BLaER1 treated with 17β-estradiol and CSF1 and Interleukin-3, amounts not matched to agents 10 nM and 100 nM (cell line): ENCODE measurements around the gene JADE2.

Source experiments
- H3K27ac ChIP-seq, 11 experiments: shearing (Covaris generic); formaldehyde crosslinking; 2 replicates each; pipeline ENCODE4 v1.8.1; 2022
- H3K27me3 ChIP-seq, 11 experiments: shearing (Covaris generic); formaldehyde crosslinking; 2 replicates each; pipeline ENCODE4 v1.8.1; 2022
- H3K36me3 ChIP-seq, 11 experiments: shearing (Covaris generic); formaldehyde crosslinking; 2 replicates each; pipeline ENCODE4 v1.8.1; 2022
- H3K4me1 ChIP-seq, 10 experiments: shearing (Covaris generic); formaldehyde crosslinking; 2 replicates each; pipeline ENCODE4 v1.8.1; 2022
- H3K4me2 ChIP-seq, 11 experiments: shearing (Covaris generic); formaldehyde crosslinking; 2 replicates each; pipeline ENCODE4 v1.8.1; 2022
- H3K4me3 ChIP-seq, 10 experiments: shearing (Covaris generic); formaldehyde crosslinking; 2 replicates each; pipeline ENCODE4 v1.8.1; 2022
- H3K9ac ChIP-seq, 11 experiments: shearing (Covaris generic); formaldehyde crosslinking; 2 replicates each; pipeline ENCODE4 v1.8.1; 2022
- H3K9me3 ChIP-seq, 11 experiments: shearing (Covaris generic); formaldehyde crosslinking; replicated peaks in 1 of 11; 2 replicates each; pipeline ENCODE4 v1.8.1; 2022
- H4K20me1 ChIP-seq, 11 experiments: shearing (Covaris generic); formaldehyde crosslinking; 2 replicates each; pipeline ENCODE4 v1.8.1; 2022
- Cebpa-rat ChIP-seq, 11 experiments: shearing (Covaris generic); IDR thresholded peaks; 2 replicates each; pipeline ENCODE4 v1.8.1; 2022

Gene JADE2

DNA sequence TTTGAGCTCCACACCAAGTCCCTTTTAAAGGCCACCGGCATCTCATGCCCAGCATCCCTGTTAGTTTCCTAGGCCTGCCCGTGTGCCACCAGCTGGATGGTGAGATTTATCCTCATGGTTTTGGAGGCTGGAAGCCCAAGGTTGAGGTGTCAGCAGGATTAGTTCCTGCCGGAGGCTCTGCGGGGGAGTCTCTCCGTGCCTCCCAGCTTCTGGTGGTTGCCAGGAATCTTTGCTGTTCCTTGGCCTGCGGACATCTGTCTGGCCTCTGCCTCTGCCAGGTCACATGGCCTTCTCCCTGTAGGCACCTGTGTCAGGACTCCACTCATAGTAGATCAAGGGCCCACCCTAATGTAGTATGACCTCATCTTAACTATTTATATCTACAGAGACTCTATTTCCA, 45.4 kb downstream of the JADE2 start:
- no peaks in the 10 kb centered on the region for H3K27me3 ChIP-seq
- no peak overlapping the region for H3K4me3 ChIP-seq
- TF ChIP-seq Cebpa-rat (IDR thresholded peaks at IDR 0.05): no peak
- H3K9me3 ChIP-seq: no peaks in the 10 kb centered on the region
- H3K36me3 ChIP-seq: peaks cover 79 to 100% (median 98%) of the 10 kb centered on the region in 11 experiments
- H3K4me2 ChIP-seq: no peak overlapping the region
- H3K9ac ChIP-seq: no peak overlapping the region
- H3K27ac ChIP-seq: no peak overlapping the region
- H3K4me1 ChIP-seq: peaks cover 17 to 43% (median 31%) of the 10 kb centered on the region in 10 experiments
- peaks cover 19 to 99% (median 71%) of the 10 kb centered on the region in 11 experiments; a peak in 19 of 22 replicates for H4K20me1 ChIP-seq

DNA sequence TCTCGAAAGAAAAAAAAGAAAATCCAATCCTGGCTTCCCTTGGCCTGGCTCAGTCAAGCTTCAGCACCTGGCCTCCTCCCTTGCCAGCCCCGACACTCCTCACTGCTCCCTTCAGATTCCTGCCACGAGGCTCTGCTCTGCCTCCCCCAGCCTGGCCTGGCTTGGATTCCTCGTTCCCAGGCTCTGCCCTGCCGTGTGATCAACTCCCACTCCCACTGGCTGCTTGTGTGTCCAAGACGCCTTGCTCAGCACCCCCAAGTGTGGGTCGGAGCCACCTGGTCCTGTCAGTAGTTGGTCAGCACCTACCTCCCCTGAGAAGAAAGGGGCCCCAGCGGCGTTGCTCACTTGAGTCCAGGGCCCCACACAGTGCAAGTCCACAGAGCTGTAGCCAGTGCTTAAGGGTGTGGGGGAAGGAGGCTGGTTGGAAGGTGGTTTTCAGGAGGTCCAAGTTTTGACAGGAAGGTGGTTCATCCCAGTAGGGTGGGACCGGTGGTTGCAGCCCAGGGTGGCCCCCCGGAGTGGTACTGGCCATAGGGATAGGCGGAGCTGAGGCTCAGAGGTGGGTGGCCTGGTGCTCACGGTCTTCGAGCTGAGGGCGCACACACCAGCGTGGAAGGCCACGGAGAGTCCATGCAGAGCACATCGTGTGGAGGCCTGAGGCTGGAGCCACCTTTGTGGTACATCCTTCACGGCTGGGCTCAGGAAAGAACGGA, 46.4 kb downstream of the JADE2 start:
- H3K27ac ChIP-seq: peak overlapping the region in 2 of 11 experiments; percentile 25 to 38; a peak in 2 of 22 replicates
- peaks cover 79 to 100% (median 98%) of the 10 kb centered on the region in 11 experiments for H3K36me3 ChIP-seq
- H3K4me3 ChIP-seq: no peak overlapping the region
- H3K27me3 ChIP-seq: no peaks in the 10 kb centered on the region
- H4K20me1 ChIP-seq: peaks cover 21 to 99% (median 76%) of the 10 kb centered on the region in 11 experiments; a peak in 19 of 22 replicates
- no peak for TF ChIP-seq Cebpa-rat (IDR thresholded peaks at IDR 0.05)
- H3K4me1 ChIP-seq: peaks cover 17 to 43% (median 33%) of the 10 kb centered on the region in 10 experiments
- no peaks in the 10 kb centered on the region for H3K9me3 ChIP-seq
- peak overlapping the region in 7 of 11 experiments; percentile 11 to 71 (median 55); a peak in 11 of 22 replicates for H3K4me2 ChIP-seq
- no peak overlapping the region for H3K9ac ChIP-seq

DNA sequence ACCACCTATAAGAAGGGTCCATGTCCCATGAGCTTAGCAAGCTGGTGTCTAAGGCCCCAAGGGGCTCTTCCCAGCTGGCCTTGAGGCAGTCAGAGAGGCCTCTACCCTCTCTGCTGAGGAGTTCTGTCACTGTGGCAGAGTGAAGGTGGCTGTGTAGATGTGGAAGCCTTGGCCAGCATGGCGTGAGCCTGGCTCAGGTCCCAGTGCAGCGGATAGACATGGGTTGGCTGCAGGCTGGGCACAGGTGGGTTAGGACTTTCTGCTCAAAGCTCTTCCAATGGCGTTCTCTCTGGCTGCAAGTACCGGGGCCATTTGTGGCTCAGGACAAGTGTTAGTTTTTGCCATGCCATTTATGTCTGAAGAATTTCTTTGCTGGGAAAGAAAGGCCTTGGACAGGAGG, 47.3 kb downstream of the JADE2 start:
- Histone ChIP-seq H3K36me3 (peaks cover 77 to 100% (median 96%) of the 10 kb centered on the region in 11 experiments), H3K27me3 (no peaks in the 10 kb centered on the region), H3K27ac (peak overlapping the region in 1 of 11 experiments; percentile 38; a peak in 2 of 22 replicates), H3K9me3 (no peaks in the 10 kb centered on the region), H4K20me1 (peaks cover 28 to 99% (median 78%) of the 10 kb centered on the region in 11 experiments; a peak in 19 of 22 replicates), H3K4me1 (peaks cover 22 to 41% (median 34%) of the 10 kb centered on the region in 10 experiments), H3K4me3 (no peak overlapping the region), H3K9ac (no peak overlapping the region), H3K4me2 (peak overlapping the region in 6 of 11 experiments; percentile 24 to 71 (median 60); a peak in 11 of 22 replicates)
- no peak for TF ChIP-seq Cebpa-rat (IDR thresholded peaks at IDR 0.05)

DNA sequence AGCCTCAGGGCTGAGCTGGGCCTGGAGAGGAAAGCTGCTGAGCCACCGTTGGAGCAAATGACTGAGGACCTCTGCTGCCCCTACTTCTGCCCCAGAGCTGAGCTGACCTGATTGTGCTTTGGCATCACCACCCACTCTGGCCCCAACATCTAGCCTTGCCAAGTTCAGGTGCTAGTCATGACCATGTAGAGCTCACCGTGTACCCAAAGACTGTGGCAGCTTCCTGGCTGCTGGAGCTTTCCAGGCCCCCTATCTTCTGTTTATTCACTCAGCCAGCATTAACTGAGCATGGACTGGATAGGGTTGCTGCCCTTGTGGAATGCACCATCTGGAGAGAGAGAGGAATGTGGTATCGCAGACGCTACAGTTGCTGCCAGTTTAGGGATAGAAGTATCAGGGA, 49.1 kb downstream of the JADE2 start:
- peaks cover 22 to 99% (median 61%) of the 10 kb centered on the region in 11 experiments; a peak in 19 of 22 replicates for H4K20me1 ChIP-seq
- H3K27ac ChIP-seq: no peak overlapping the region
- peaks cover 15 to 26% (median 22%) of the 10 kb centered on the region in 10 experiments for H3K4me1 ChIP-seq
- H3K36me3 ChIP-seq: peaks cover 76 to 100% (median 95%) of the 10 kb centered on the region in 11 experiments
- TF ChIP-seq Cebpa-rat (IDR thresholded peaks at IDR 0.05): no peak
- H3K9ac ChIP-seq: no peak overlapping the region
- H3K4me2 ChIP-seq: no peak overlapping the region
- no peak overlapping the region for H3K4me3 ChIP-seq
- no peaks in the 10 kb centered on the region for H3K27me3 ChIP-seq
- H3K9me3 ChIP-seq: no peaks in the 10 kb centered on the region

DNA sequence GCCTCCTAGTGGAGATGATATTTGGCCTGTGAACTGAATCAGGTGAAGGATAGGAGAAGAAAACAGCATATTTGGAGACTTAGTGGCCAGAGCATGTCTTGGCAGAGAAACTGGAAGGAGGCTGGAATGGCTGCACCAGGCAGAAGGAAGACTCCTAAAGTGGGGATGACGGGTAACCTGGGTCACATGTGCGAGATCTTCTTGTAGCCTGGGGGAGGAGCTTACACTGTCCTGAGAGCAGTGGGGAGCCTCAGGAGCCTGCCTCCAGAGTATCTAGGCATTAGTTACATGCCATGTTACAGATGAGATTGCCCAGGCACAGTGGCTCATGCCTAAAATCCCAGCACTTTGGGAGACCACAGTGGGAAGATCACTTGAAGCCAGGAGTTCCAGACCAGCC, 49.8 kb downstream of the JADE2 start:
- H3K4me2 ChIP-seq: no peak overlapping the region
- H3K36me3 ChIP-seq: peaks cover 81 to 99% (median 93%) of the 10 kb centered on the region in 11 experiments
- no peak overlapping the region for H3K27ac ChIP-seq
- no peak overlapping the region for H3K4me3 ChIP-seq
- no peak overlapping the region for H3K9ac ChIP-seq
- peaks cover 14 to 25% (median 21%) of the 10 kb centered on the region in 10 experiments for H3K4me1 ChIP-seq
- no peaks in the 10 kb centered on the region for H3K9me3 ChIP-seq
- no peak for TF ChIP-seq Cebpa-rat (IDR thresholded peaks at IDR 0.05)
- peaks cover 17 to 97% (median 55%) of the 10 kb centered on the region in 11 experiments; a peak in 18 of 22 replicates for H4K20me1 ChIP-seq
- H3K27me3 ChIP-seq: no peaks in the 10 kb centered on the region

DNA sequence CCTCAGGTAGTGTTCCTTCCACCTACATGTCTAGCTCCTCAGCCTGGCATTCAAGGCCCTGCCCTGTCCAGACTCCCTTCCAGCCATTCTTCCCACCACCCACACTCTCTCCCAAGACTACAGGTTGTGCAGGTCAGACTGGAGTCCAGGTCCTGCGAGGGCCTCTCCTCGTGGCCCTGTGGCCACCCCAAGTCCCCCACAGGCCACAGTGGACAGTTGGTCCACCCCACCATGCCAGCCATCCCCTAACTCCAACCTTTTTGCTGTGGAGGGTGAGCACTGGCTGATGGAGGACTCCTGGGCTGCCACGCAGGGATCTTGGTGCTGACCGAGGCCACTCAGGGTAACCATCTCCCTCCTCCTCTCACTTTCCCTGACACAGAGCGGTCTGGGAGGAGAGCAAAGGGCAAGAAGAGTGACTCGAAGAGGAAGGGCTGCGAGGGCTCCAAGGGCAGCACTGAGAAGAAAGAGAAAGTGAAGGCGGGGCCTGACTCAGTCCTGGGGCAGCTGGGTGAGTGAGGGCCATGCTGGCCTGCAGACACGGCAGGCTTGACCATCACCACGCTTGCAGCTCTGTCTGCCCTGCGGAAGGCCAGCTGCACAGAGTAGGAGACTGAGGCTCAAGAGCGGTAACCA, 51.0 kb downstream of the JADE2 start:
- TF ChIP-seq Cebpa-rat (IDR thresholded peaks at IDR 0.05): no peak
- H3K9me3 ChIP-seq: no peaks in the 10 kb centered on the region
- no peaks in the 10 kb centered on the region for H3K27me3 ChIP-seq
- H3K9ac ChIP-seq: peak overlapping the region in 2 of 11 experiments; percentile 8 to 11; a peak in 2 of 22 replicates
- peaks cover 14 to 25% (median 21%) of the 10 kb centered on the region in 10 experiments for H3K4me1 ChIP-seq
- H3K4me2 ChIP-seq: peak overlapping the region in 1 of 11 experiments; percentile 19; a peak in 2 of 22 replicates
- H3K36me3 ChIP-seq: peaks cover 81 to 98% (median 91%) of the 10 kb centered on the region in 11 experiments
- H4K20me1 ChIP-seq: peaks cover 17 to 95% (median 50%) of the 10 kb centered on the region in 11 experiments; a peak in 17 of 22 replicates
- H3K4me3 ChIP-seq: no peak overlapping the region
- H3K27ac ChIP-seq: peak overlapping the region in 2 of 11 experiments; percentile 3 to 15; a peak in 1 of 22 replicates

DNA sequence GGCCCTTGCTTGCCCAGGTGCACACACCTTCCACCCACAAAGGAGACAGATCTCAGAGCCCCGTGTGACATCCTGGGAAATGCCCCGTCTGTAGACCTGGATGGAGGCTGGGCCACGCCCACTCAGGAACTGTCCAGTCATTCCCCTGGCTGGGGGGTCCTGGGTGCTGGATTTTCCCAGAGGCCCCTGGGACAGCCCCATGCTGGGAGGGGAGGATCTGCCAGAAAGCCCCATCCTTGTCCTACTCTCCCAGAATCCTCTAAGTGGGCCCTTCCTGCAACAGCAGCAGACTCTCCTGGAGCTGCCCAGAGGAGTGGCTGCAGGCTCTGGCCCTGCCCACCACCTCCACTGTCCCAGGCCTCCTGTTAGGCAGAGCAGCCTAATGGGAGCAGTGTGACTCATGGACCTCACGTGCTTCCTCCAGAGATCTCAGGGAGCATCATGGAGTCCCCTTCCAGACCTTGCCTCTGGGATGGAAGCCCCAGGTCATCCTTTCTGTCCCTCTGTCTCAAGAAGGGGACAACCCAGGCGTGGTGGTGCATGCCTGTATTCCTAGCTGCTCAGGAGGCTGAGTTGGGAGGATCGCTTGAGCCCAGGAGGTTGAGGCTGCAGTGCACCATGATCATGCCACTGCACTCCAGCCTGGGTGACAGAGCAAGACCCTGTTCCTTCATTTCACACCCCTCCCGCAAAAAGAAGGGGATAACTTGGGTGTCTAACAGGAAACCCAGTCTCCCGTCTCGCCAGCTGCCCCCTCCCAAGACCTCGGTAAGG, 51.7 kb downstream of the JADE2 start:
- Histone ChIP-seq H3K36me3 (peaks cover 74 to 92% (median 85%) of the 10 kb centered on the region in 11 experiments), H3K4me3 (no peak overlapping the region), H3K9me3 (no peaks in the 10 kb centered on the region), H3K27ac (no peak overlapping the region), H3K27me3 (no peaks in the 10 kb centered on the region), H3K9ac (peak overlapping the region in 1 of 11 experiments; percentile 8; a peak in 3 of 22 replicates), H4K20me1 (peaks cover 16 to 93% (median 43%) of the 10 kb centered on the region in 11 experiments; a peak in 17 of 22 replicates), H3K4me2 (peak overlapping the region in 5 of 11 experiments; percentile 5 to 40 (median 19); a peak in 4 of 22 replicates), H3K4me1 (peaks cover 9 to 25% (median 16%) of the 10 kb centered on the region in 10 experiments)
- no peak for TF ChIP-seq Cebpa-rat (IDR thresholded peaks at IDR 0.05)

DNA sequence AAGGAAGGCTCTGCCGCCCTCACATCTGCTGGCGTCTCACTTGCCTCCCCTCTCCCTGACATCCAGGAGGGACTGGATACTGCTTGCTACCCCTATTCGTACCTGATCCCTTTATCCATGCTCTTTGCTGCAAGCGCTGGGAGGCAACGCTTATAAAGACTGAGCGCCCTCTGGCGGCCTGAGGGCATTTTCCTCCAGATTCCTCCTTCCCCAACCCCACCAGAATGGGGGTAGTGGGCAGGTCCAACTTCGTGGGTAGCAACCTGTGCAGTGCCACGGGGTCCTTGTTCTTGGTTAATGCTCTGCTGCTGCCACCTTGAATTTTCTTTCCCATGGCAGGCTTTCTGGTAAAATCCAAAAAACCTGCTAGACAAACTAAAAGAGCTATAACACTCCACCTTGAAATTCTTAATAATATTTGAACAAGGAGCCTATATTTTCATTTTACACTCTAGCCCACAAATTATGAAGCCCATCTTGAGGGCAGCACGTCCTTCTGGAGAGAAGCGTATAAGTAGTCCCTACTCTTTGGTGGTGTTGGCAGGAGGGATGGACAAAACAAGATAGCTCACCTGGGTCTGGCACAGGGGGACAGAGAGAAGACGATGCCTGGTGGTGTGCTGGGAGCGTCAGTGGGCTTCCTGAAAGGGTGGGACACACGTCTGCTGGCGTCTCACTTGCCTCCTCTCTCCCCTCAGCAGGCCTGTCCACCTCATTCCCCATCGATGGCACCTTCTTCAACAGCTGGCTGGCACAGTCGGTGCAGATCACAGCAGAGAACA, 52.5 kb downstream of the JADE2 start:
- H3K9ac ChIP-seq: no peak overlapping the region; a peak in 1 of 22 replicates
- peak overlapping the region in 5 of 11 experiments; percentile 5 to 40 (median 19); a peak in 4 of 22 replicates for H3K4me2 ChIP-seq
- H3K36me3 ChIP-seq: peaks cover 66 to 84% (median 77%) of the 10 kb centered on the region in 11 experiments
- no peak overlapping the region for H3K4me3 ChIP-seq
- H3K27me3 ChIP-seq: no peaks in the 10 kb centered on the region
- peaks cover 4 to 25% (median 9%) of the 10 kb centered on the region in 10 experiments; a peak in 17 of 20 replicates for H3K4me1 ChIP-seq
- no peak overlapping the region for H3K27ac ChIP-seq
- H3K9me3 ChIP-seq: no peaks in the 10 kb centered on the region
- peaks cover 10 to 92% (median 36%) of the 10 kb centered on the region in 11 experiments; a peak in 17 of 22 replicates for H4K20me1 ChIP-seq
- TF ChIP-seq Cebpa-rat (IDR thresholded peaks at IDR 0.05): no peak
